ENCODE data around the gene RHOBTB3.

DNA sequence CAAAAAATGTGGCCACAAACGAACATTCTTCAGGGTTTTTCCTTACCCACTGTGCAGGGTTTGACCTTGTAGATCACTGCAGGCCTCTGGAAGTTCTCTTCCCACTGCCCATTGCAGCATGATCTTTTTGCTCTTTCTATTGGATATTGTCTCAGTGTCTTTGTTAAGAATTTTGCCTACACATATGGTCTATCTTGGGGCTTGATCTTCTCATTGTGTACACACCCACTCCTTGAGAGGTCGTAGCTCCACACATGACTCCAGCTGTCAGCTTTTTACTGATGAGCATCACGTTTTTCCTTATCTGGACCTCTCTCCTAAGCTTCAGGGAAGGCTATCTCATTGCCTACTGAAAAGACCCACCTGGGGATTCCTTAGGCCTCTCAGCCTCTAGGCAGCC is 94.4 kb downstream of the RHOBTB3 start:
- no peak for TF ChIP-seq POLR2A (IDR thresholded peaks at IDR 0.05)
- no peak for TF ChIP-seq EP300 (IDR thresholded peaks at IDR 0.05)
